ENCODE measurements around the gene POMT1.

POMT1 gene

GRCh38 chr9:131517761-131518190 lies 15.1 kb downstream of the POMT1 start:
- H3K4me3 ChIP-seq (ENCODE audit: low read depth, low read length) = no peak overlapping the region
- H3K27ac ChIP-seq (ENCODE audit: extremely low read depth, low read depth, low read length) = no peak overlapping the region
- POLR2A ChIA-PET = no interaction called here
- H3K4me1 ChIP-seq (ENCODE audit: control insufficient read depth, insufficient read depth, low read length) = no peaks in the 10 kb centered on the region
- H3K9me3 ChIP-seq (ENCODE audit: control insufficient read depth, insufficient read depth, low read depth, low read length) = no peaks in the 10 kb centered on the region
- H3K36me3 ChIP-seq (ENCODE audit: control insufficient read depth in 2 of 2, insufficient read depth in 1 of 2, low read length in 2 of 2) = peaks cover 9 to 99% of the 10 kb centered on the region in 2 experiments
- TF ChIP-seq ZFP37 (tag by site-specific recombination; IDR thresholded peaks at IDR 0.05) = no peak
- TF ChIP-seq ZNF629 (tag by site-specific recombination; IDR thresholded peaks at IDR 0.05) = no peak
- TF ChIP-seq ZNF302 (tag by site-specific recombination; IDR thresholded peaks at IDR 0.05; ENCODE audit: low read depth) = no peak
- TF ChIP-seq ZSCAN5A (tag by site-specific recombination; IDR thresholded peaks at IDR 0.05) = no peak
- TF ChIP-seq ZFHX2 (tag by site-specific recombination; conservative IDR thresholded peaks at IDR 0.05) = no peak
- no peak for TF ChIP-seq ZNF214 (tag by site-specific recombination; IDR thresholded peaks at IDR 0.05; ENCODE audit: borderline replicate concordance)
- TF ChIP-seq ZNF704 (tag by site-specific recombination; IDR thresholded peaks at IDR 0.05) = no peak
- no peak for TF ChIP-seq EGR2 (tag by site-specific recombination; IDR thresholded peaks at IDR 0.05; ENCODE audit: low read depth)
- CTCF ChIA-PET = no interaction called here

DNA sequence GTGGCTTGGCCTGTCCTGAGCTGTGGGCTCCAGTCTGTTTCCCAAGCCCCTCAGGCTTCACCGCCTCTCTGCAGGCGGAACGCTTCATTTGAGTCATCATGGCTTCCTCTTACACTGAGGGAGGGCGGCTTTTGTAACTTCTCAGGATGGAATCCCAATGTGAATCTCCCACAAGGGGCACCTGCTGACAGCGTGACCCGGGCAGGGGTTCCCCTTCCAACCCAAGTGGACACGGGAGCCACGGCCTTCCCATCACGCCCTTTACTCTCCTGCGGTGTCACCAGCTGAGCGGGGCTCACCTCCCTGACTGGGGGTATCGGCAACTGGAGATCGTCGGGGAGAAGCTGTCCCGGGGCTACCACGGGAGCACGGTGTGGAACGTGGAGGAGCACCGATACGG lies 15.8 kb downstream of the POMT1 start:
- POLR2A ChIA-PET = interaction anchor here (1.2 to 1.5 kb wide), 2 partner anchors 13 to 15 kb away, joined by 3 to 7 read pairs; partner anchors contain the start of gene POMT1

More for the DNA sequence above, 15.8 kb downstream of the POMT1 start:
- Histone ChIP-seq H3K9me3 (ENCODE audit: control insufficient read depth, insufficient read depth, low read depth, low read length) (no peaks in the 10 kb centered on the region), H3K36me3 (ENCODE audit: control insufficient read depth in 2 of 2, insufficient read depth in 1 of 2, low read length in 2 of 2) (peaks cover 9 to 99% of the 10 kb centered on the region in 2 experiments), H3K27ac (ENCODE audit: extremely low read depth, low read depth, low read length) (no peak overlapping the region), H3K4me3 (ENCODE audit: low read depth, low read length) (no peak overlapping the region), H3K4me1 (ENCODE audit: control insufficient read depth, insufficient read depth, low read length) (no peaks in the 10 kb centered on the region)
- TF ChIP-seq ZNF510 (tag by site-specific recombination; IDR thresholded peaks at IDR 0.05; ENCODE audit: insufficient replicate concordance) = no peak
- TF ChIP-seq SCRT1 (tag by site-specific recombination; IDR thresholded peaks at IDR 0.05; ENCODE audit: borderline replicate concordance) = no peak
- no peak for TF ChIP-seq ZBTB17 (tag by site-specific recombination; IDR thresholded peaks at IDR 0.05)
- TF ChIP-seq, protein P1, sequence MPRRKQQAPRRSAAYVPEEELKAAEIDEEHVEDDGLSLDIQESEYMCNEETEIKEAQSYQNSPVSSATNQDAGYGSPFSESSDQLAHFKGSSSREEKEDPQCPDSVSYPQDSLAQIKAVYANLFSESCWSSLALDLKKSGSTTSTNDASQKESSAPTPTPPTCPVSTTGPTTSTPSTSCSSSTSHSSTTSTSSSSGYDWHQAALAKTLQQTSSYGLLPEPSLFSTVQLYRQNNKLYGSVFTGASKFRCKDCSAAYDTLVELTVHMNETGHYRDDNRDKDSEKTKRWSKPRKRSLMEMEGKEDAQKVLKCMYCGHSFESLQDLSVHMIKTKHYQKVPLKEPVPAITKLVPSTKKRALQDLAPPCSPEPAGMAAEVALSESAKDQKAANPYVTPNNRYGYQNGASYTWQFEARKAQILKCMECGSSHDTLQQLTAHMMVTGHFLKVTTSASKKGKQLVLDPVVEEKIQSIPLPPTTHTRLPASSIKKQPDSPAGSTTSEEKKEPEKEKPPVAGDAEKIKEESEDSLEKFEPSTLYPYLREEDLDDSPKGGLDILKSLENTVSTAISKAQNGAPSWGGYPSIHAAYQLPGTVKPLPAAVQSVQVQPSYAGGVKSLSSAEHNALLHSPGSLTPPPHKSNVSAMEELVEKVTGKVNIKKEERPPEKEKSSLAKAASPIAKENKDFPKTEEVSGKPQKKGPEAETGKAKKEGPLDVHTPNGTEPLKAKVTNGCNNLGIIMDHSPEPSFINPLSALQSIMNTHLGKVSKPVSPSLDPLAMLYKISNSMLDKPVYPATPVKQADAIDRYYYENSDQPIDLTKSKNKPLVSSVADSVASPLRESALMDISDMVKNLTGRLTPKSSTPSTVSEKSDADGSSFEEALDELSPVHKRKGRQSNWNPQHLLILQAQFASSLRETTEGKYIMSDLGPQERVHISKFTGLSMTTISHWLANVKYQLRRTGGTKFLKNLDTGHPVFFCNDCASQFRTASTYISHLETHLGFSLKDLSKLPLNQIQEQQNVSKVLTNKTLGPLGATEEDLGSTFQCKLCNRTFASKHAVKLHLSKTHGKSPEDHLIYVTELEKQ (tag by site-specific recombination; IDR thresholded peaks at IDR 0.05; ENCODE audit: borderline replicate concordance) = no peak
- TF ChIP-seq, protein P2, sequence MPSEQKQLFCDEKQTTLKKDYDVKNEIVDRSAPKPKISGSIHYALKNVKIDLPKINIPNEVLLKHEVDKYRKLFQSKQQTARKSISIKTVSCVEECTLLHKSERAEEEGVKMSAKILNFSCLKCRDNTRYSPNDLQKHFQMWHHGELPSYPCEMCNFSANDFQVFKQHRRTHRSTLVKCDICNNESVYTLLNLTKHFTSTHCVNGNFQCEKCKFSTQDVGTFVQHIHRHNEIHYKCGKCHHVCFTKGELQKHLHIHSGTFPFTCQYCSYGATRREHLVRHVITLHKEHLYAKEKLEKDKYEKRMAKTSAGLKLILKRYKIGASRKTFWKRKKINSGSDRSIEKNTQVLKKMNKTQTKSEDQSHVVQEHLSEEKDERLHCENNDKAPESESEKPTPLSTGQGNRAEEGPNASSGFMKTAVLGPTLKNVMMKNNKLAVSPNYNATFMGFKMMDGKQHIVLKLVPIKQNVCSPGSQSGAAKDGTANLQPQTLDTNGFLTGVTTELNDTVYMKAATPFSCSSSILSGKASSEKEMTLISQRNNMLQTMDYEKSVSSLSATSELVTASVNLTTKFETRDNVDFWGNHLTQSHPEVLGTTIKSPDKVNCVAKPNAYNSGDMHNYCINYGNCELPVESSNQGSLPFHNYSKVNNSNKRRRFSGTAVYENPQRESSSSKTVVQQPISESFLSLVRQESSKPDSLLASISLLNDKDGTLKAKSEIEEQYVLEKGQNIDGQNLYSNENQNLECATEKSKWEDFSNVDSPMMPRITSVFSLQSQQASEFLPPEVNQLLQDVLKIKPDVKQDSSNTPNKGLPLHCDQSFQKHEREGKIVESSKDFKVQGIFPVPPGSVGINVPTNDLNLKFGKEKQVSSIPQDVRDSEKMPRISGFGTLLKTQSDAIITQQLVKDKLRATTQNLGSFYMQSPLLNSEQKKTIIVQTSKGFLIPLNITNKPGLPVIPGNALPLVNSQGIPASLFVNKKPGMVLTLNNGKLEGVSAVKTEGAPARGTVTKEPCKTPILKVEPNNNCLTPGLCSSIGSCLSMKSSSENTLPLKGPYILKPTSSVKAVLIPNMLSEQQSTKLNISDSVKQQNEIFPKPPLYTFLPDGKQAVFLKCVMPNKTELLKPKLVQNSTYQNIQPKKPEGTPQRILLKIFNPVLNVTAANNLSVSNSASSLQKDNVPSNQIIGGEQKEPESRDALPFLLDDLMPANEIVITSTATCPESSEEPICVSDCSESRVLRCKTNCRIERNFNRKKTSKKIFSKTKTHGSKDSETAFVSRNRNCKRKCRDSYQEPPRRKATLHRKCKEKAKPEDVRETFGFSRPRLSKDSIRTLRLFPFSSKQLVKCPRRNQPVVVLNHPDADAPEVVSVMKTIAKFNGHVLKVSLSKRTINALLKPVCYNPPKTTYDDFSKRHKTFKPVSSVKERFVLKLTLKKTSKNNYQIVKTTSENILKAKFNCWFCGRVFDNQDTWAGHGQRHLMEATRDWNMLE (tag by site-specific recombination; conservative IDR thresholded peaks at IDR 0.05; ENCODE audit: low read depth) = no peak
- CTCF ChIA-PET = interaction anchor here (0.6 kb wide), 2 partner anchors 29 to 238 kb away, joined by 3 to 6 read pairs; no protein-coding TSS in a partner anchor
